DMS 273 treated with DMSO at 0.1 percent for 48 hours (cell line): Measurements from ENCODE around the gene NRDC.

Experiments
- DNase-seq: peaks from one replicate; lab custom pipeline; 2025; lab: John Stamatoyannopoulos, UW

Gene NRDC

GRCh38 chr1:51761351-51761750, 117.2 kb downstream of the NRDC start:
- no peak for DNase-seq

- no peak for DNase-seq
These were observed 117.7 kb downstream of the NRDC start for GRCh38 chr1:51760872-51761271.

- no peak for DNase-seq
These were observed 120.2 kb downstream of the NRDC start for GRCh38 chr1:51758310-51758709.

DNA sequence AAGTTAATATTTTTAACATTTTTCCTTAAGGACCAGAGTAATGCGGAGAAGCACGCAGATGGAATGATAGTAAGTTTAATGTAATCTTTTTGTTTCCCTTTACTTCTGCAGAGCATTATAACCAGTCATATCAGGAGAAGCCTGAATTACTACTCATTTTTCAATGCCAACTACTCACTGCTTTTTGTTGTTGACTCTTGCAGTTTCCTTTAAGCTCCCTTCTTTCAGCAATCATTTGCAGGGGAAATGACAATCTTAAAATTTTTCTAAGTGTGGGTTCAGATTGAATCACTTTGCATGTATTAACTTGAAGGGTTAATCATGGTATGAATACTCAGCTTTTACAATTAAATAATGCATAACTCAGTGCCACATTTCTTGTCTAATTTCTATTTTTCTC, 122.2 kb downstream of the NRDC start:
- no peak for DNase-seq

GRCh38 chr1:51755437-51755836, 123.1 kb downstream of the NRDC start:
- no peak for DNase-seq

DNA sequence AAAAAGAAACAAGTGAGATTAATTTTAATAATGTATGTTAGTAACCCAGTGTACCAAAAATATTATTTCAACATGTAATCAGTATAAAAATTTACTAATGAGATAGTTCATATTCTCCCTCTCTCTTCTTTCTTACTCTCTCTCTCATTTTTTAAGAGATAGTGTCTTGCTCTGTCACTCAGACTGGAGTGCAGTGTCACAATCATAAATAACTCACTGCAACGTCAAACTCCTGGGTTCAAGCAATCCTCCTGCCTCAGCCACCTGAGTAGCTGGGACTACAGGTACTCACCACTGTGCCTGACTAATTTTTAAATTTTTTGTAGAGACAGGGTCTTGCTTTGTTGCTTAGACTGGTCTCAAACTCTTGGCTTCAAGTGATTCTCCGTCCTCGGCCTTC, 123.9 kb downstream of the NRDC start:
- DNase-seq, result no peak

GRCh38 chr1:51753969-51754368, 124.6 kb downstream of the NRDC start:
- DNase-seq, result no peak

GRCh38 chr1:51752073-51752948, 126.2 kb downstream of the NRDC start:
- DNase-seq, result no peak

DNA sequence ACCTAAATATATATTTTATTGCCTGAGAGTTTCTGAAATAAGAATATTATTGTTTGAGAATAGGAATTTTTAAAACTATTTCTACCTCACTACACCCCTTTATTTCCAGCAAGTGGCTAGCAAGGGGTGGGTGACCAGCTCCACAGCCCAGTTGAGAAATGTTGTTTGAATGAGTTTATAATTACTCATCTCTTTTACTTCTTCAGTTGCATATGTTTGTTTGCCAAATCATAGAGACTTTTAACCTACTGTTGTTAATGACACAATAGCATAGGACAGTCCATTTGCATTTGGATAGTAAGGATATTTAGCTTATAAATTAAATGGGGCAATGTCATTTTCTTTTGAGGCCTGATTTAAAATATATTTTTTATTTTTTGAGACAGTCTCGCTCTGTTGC, 127.8 kb downstream of the NRDC start:
- DNase-seq, result no peak

- no peak for DNase-seq
These were observed 128.3 kb downstream of the NRDC start for GRCh38 chr1:51750218-51750617.

DNA sequence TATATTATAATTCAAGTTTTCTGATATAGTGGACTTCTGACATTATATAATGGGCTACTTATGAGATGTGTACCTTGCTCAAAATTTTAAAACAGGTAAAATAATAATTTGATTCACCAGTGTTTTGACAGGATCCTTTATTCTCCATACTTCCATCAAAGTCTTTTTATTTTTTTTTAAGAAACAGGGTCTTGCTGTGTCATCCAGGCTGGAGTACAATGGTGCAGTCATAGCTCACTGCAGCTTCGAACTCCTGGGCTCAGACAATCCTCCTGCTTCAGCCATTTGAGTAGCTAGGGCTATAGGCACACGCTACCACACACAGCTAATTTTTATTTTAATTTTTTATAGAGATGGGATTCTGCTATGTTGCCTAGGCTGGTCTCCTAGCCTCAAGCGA, 129.4 kb downstream of the NRDC start:
- DNase-seq, result no peak

DNA sequence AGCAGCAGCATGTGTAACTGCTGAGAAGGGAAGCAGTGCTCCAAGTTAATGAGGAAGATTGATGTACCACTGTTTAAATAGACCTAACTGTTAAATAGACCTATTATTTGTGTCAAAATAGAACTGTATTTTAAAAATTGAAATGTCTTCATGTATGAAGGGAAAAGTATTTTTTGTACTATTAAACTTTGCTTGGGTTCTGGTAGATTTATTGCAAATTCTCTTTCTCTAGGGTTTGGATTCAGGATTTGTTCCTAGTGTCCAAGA, 133.3 kb downstream of the NRDC start:
- DNase-seq, result no peak

DNA sequence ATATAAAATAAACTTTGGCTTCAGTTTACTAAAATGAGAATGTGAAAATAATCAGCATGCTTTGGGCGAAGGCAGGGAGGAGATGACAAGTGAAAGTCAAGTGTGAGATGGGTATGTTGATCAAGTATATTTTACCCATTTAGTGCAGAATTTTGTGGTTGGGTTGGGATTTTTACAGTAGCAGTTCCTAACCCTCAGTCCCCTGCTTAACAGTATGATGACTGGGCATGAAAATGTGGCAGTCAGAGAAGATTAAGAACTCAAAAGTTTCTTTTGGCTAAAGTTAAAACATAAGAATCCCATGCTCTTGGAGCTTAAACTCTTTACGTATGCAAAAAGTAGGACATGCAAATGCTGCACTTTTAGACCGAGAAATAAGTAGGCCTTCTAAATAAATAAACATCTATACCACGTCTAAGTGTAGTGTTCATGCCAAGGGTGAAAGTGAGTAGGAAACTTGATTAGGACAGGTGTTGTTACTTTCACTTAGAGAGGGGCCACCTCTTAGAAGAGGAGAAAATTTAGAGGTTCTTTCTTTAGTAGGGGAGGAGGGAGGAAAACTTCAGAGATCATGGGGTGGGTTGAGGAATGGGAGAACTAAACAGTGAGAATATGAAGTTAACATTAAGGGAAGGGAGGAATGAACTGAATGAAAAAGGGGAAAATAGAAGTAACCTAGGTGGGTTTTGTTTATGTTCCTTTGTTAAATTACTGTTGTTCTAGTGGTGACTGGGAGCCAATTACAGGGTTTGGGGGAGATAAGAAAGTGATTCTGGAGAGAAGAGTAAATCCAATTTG, 133.8 kb downstream of the NRDC start:
- no peak for DNase-seq

- DNase-seq, result no peak
These were observed 137.3 kb downstream of the NRDC start for GRCh38 chr1:51741121-51741681.

DNA sequence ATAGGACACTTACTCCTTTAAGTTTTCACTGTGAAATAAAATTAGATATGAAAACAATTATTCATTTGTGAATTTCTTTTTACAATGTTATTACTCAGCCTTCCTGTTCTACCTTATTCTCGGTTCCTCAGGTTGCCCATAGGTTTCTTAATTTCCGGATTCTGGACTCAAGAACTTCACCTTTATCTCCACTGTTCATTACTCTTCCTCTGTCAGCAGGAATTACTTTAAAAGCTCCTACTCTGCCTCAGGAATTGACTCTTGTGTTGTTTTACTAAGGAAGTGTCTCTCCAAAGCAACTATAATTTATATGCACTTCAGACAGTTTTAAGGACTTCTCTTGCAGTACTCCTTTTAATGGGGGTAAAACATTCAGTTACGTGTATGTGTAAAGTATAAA, 137.9 kb downstream of the NRDC start:
- DNase-seq, result no peak
